Thyroid gland (tissue), 4 donors: Measurements from ENCODE around the gene ANGPT4. TPM values are rescaled to one million over a fixed set of nuclear protein-coding genes. Genes with fewer than 3 reads are reported as not detected.
"Not testable (repeated sequence)": the region's sequence is repeated elsewhere in the genome, so short reads cannot be mapped to it uniquely, and the experiment has no call there.

Source experiments
- DNase-seq, 2 donors: peaks; one replicate each; pipeline ENCODE4 v3.0.0-alpha.2; 2019
- H3K27ac ChIP-seq, 3 donors: fragments of 200-600 bp; sonication (generic); 1 replicate in 2 of 3; 2 replicates in 1 of 3; pipeline ENCODE4 v1.5.1; 2016 to 2019; ENCODE audit warnings: mild to moderate bottlenecking in 1 of 3, moderate library complexity in 1 of 3
- H3K27me3 ChIP-seq: fragments of 200-600 bp; sonication (generic); one replicate; pipeline ENCODE4 v1.5.1; 2019
- H3K36me3 ChIP-seq, 2 donors: fragments of 200-600 bp; sonication (generic); one replicate each; pipeline ENCODE4 v1.5.1; 2016 to 2019
- H3K4me1 ChIP-seq, 2 donors: fragments of 200-600 bp; sonication (generic); one replicate each; pipeline ENCODE4 v1.5.1; 2017 to 2019
- H3K4me3 ChIP-seq, 3 donors: fragments of 200-600 bp; sonication (generic); replicated peaks in 1 of 3; 1 replicate in 2 of 3; 2 replicates in 1 of 3; pipeline ENCODE4 v1.5.1; 2016; ENCODE audit warnings: mild to moderate bottlenecking in 1 of 3
- H3K9me3 ChIP-seq: fragments of 200-600 bp; sonication (generic); one replicate; pipeline ENCODE4 v1.5.1; 2017
- CTCF ChIP-seq, 6 experiments: fragments of 200-600 bp in 3 of 6; fragments of 450-650 bp in 3 of 6; sonication (generic) in 3 of 6; IDR thresholded peaks; one replicate each; pipeline ENCODE4 v1.5.1; 2016 to 2019; ENCODE audit warnings: antibody characterized with exemption in 6 of 6, mild to moderate bottlenecking in 2 of 6, inconsistent platforms in 1 of 6, moderate library complexity in 1 of 6
- POLR2A ChIP-seq, 2 donors: fragments of 450-650 bp; IDR thresholded peaks; one replicate each; pipeline ENCODE4 v1.6.1; 2017; ENCODE audit warnings: antibody characterized with exemption in 2 of 2, mild to moderate bottlenecking in 2 of 2, moderate library complexity in 1 of 2
- WGBS, 2 donors: methylation state at CpG; one replicate each; pipeline ENCODE4 v1.1.5; 2017; 5-methylcytosine and 5-hydroxymethylcytosine counted together
- intact Hi-C: fragments of 100-400 bp; cut with DNase I; formaldehyde crosslinking; loops from one replicate; pipeline ENCODE4 v1.15.1; 2023
- total RNA-seq, 4 donors: library from RNA; depleted of rRNA; stranded (reverse); fragments of >200 nt; gene quantifications; one replicate each; pipeline ENCODE4 v1.2.3, GENCODE V29; 2016

Gene ANGPT4
- total RNA-seq, 4 donors from 2014 or later, result 0.40 to 3.8 (median 3.2) TPM

GRCh38 chr20:904039-904545, 12.0 kb downstream of the ANGPT4 start:
- TF ChIP-seq CTCF (IDR thresholded peaks at IDR 0.05) (no peak), POLR2A (IDR thresholded peaks at IDR 0.05) (no peak)
- H3K9me3 ChIP-seq, result no peaks in the 10 kb centered on the region
- intact Hi-C loops, result no loop called here
- H3K4me1 ChIP-seq, result peaks cover 0 to 6% of the 10 kb centered on the region in 2 donors
- no peak overlapping the region for H3K4me3 ChIP-seq
- no peaks in the 10 kb centered on the region for H3K27me3 ChIP-seq
- 88 to 89% methylated on average over 2 of the region's 2 CpGs for WGBS, 2 donors
- DNase-seq, result no peak
- no peaks in the 10 kb centered on the region for H3K36me3 ChIP-seq
- no peak overlapping the region for H3K27ac ChIP-seq

GRCh38 chr20:897436-897835, 18.7 kb downstream of the ANGPT4 start:
- H3K4me3 ChIP-seq, H3K9me3 ChIP-seq, H3K36me3 ChIP-seq, H3K4me1 ChIP-seq, intact Hi-C loops, H3K27me3 ChIP-seq, DNase-seq, H3K27ac ChIP-seq: not testable (repeated sequence)
- 93 to 94% methylated on average over 6 of the region's 6 CpGs for WGBS, 2 donors

GRCh38 chr20:896501-897025, 19.6 kb downstream of the ANGPT4 start:
- H3K9me3 ChIP-seq, result no peaks in the 10 kb centered on the region
- WGBS, 2 donors, result 94% methylated on average over 6 of the region's 6 CpGs
- no peaks in the 10 kb centered on the region for H3K27me3 ChIP-seq
- H3K27ac ChIP-seq, result no peak overlapping the region
- no peaks in the 10 kb centered on the region for H3K36me3 ChIP-seq
- intact Hi-C loops, result no loop called here
- no peak for DNase-seq
- H3K4me3 ChIP-seq, result no peak overlapping the region
- TF ChIP-seq CTCF (IDR thresholded peaks at IDR 0.05) (no peak), POLR2A (IDR thresholded peaks at IDR 0.05) (no peak)
- H3K4me1 ChIP-seq, result peaks cover 14 to 15% of the 10 kb centered on the region in 2 donors

GRCh38 chr20:892371-892770, 23.8 kb downstream of the ANGPT4 start:
- H3K27ac ChIP-seq, result peak overlapping the region; percentile 84 to 90 (median 88)
- WGBS, 2 donors, result 67 to 69% methylated on average over 5 of the region's 5 CpGs
- intact Hi-C loops, H3K9me3 ChIP-seq, H3K36me3 ChIP-seq, H3K4me3 ChIP-seq, H3K27me3 ChIP-seq: not testable (repeated sequence)
- H3K4me1 ChIP-seq, result peaks cover 29 to 32% of the 10 kb centered on the region in 2 donors
- peak in 1 of 2 donors; percentile 29 for DNase-seq

GRCh38 chr20:891706-892080, 24.4 kb downstream of the ANGPT4 start:
- intact Hi-C loops, result no loop called here
- Histone ChIP-seq H3K27ac (peak overlapping the region; percentile 84 to 90 (median 88)), H3K36me3 (no peaks in the 10 kb centered on the region), H3K27me3 (no peaks in the 10 kb centered on the region), H3K9me3 (no peaks in the 10 kb centered on the region), H3K4me1 (peaks cover 29 to 32% of the 10 kb centered on the region in 2 donors), H3K4me3 (no peak overlapping the region)
- peak; percentile 87 to 92 for DNase-seq
- 22 to 25% methylated on average over 4 of the region's 4 CpGs for WGBS, 2 donors
- TF ChIP-seq POLR2A (IDR thresholded peaks at IDR 0.05) (no peak), CTCF (IDR thresholded peaks at IDR 0.05) (no peak)

- H3K9me3 ChIP-seq, result no peaks in the 10 kb centered on the region
- H3K27me3 ChIP-seq, result no peaks in the 10 kb centered on the region
- H3K27ac ChIP-seq, result peak overlapping the region; percentile 84 to 90 (median 88)
- peaks cover 29 to 32% of the 10 kb centered on the region in 2 donors for H3K4me1 ChIP-seq
- H3K36me3 ChIP-seq, result no peaks in the 10 kb centered on the region
- intact Hi-C loops, result no loop called here
- WGBS, 2 donors, result 12 to 27% methylated on average over 6 of the region's 6 CpGs
- no peak overlapping the region for H3K4me3 ChIP-seq
- TF ChIP-seq POLR2A (IDR thresholded peaks at IDR 0.05) (no peak), CTCF (IDR thresholded peaks at IDR 0.05) (no peak)
- DNase-seq, result peak; percentile 98 to 99
These were observed 25.0 kb downstream of the ANGPT4 start for GRCh38 chr20:891058-891705.
